Liver (tissue), 3 donors: Measurements from ENCODE around the gene RPS28.

ENCODE experiments used
- FOXA1 ChIP-seq: IDR thresholded peaks from 2 replicates; pipeline ENCODE4 v1.6.1; 2016; ENCODE audit warnings: antibody characterized with exemption
- HNF4G ChIP-seq: IDR thresholded peaks from 2 replicates; pipeline ENCODE4 v1.6.1; 2016; ENCODE audit warnings: antibody characterized with exemption
- RAD21 ChIP-seq, 2 donors: IDR thresholded peaks; 2 replicates each; pipeline ENCODE4 v1.6.1; 2016; ENCODE audit warnings: antibody characterized with exemption in 2 of 2, mild to moderate bottlenecking in 2 of 2
- SP1 ChIP-seq: IDR thresholded peaks from 2 replicates; pipeline ENCODE4 v1.6.1; 2018; ENCODE audit warnings: antibody characterized with exemption, mild to moderate bottlenecking
- TF ChIP-seq, protein P1 (sequence below): IDR thresholded peaks from 2 replicates; pipeline ENCODE4 v1.6.1; 2016; ENCODE audit warnings: antibody characterized with exemption, mild to moderate bottlenecking
- TF ChIP-seq, protein P2 (sequence below): IDR thresholded peaks from 2 replicates; pipeline ENCODE4 v1.6.1; 2016; ENCODE audit warnings: antibody characterized with exemption
- TF ChIP-seq, protein P3 (sequence below): fragments of 150-350 bp; IDR thresholded peaks from 2 replicates; pipeline ENCODE4 v1.5.1; 2017; ENCODE audit warnings: improper control_type of control experiment, low read depth, low read length; ENCODE audit not compliant: missing input control
- donor health status: healthy.
- donor health status: healthy.

DNA sequence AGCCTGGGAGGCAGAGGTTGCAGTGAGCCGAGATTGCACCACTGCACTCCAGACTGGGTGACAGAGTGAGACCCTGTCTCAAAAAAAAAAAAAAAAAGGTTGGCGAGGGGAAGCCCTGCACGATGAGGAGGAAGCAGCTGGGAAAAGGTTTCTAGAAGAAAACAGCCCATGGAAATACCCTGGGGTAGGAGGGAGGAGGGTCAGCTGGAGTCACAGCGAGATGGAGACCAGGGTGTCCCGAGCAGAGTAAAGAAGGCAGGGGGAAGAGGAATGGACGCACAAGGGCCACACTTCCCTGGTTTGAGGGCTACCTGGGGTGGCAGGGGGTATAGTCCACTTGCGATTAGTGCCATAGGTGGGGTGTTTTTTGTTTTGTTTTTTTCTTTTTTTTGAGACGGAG lies 15.4 kb downstream of the RPS28 start:
- TF ChIP-seq, protein P1, sequence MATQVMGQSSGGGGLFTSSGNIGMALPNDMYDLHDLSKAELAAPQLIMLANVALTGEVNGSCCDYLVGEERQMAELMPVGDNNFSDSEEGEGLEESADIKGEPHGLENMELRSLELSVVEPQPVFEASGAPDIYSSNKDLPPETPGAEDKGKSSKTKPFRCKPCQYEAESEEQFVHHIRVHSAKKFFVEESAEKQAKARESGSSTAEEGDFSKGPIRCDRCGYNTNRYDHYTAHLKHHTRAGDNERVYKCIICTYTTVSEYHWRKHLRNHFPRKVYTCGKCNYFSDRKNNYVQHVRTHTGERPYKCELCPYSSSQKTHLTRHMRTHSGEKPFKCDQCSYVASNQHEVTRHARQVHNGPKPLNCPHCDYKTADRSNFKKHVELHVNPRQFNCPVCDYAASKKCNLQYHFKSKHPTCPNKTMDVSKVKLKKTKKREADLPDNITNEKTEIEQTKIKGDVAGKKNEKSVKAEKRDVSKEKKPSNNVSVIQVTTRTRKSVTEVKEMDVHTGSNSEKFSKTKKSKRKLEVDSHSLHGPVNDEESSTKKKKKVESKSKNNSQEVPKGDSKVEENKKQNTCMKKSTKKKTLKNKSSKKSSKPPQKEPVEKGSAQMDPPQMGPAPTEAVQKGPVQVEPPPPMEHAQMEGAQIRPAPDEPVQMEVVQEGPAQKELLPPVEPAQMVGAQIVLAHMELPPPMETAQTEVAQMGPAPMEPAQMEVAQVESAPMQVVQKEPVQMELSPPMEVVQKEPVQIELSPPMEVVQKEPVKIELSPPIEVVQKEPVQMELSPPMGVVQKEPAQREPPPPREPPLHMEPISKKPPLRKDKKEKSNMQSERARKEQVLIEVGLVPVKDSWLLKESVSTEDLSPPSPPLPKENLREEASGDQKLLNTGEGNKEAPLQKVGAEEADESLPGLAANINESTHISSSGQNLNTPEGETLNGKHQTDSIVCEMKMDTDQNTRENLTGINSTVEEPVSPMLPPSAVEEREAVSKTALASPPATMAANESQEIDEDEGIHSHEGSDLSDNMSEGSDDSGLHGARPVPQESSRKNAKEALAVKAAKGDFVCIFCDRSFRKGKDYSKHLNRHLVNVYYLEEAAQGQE: no peak
- TF ChIP-seq, protein P2, sequence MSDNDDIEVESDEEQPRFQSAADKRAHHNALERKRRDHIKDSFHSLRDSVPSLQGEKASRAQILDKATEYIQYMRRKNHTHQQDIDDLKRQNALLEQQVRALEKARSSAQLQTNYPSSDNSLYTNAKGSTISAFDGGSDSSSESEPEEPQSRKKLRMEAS: no peak
- TF ChIP-seq, protein P3, sequence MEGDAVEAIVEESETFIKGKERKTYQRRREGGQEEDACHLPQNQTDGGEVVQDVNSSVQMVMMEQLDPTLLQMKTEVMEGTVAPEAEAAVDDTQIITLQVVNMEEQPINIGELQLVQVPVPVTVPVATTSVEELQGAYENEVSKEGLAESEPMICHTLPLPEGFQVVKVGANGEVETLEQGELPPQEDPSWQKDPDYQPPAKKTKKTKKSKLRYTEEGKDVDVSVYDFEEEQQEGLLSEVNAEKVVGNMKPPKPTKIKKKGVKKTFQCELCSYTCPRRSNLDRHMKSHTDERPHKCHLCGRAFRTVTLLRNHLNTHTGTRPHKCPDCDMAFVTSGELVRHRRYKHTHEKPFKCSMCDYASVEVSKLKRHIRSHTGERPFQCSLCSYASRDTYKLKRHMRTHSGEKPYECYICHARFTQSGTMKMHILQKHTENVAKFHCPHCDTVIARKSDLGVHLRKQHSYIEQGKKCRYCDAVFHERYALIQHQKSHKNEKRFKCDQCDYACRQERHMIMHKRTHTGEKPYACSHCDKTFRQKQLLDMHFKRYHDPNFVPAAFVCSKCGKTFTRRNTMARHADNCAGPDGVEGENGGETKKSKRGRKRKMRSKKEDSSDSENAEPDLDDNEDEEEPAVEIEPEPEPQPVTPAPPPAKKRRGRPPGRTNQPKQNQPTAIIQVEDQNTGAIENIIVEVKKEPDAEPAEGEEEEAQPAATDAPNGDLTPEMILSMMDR: no peak
- no peak for TF ChIP-seq FOXA1
- TF ChIP-seq HNF4G: no peak
- TF ChIP-seq SP1: no peak
- no peak for TF ChIP-seq RAD21 (IDR thresholded peaks at IDR 0.05)
